Measurements from ENCODE around the gene TDRD9.

TDRD9 gene

DNA sequence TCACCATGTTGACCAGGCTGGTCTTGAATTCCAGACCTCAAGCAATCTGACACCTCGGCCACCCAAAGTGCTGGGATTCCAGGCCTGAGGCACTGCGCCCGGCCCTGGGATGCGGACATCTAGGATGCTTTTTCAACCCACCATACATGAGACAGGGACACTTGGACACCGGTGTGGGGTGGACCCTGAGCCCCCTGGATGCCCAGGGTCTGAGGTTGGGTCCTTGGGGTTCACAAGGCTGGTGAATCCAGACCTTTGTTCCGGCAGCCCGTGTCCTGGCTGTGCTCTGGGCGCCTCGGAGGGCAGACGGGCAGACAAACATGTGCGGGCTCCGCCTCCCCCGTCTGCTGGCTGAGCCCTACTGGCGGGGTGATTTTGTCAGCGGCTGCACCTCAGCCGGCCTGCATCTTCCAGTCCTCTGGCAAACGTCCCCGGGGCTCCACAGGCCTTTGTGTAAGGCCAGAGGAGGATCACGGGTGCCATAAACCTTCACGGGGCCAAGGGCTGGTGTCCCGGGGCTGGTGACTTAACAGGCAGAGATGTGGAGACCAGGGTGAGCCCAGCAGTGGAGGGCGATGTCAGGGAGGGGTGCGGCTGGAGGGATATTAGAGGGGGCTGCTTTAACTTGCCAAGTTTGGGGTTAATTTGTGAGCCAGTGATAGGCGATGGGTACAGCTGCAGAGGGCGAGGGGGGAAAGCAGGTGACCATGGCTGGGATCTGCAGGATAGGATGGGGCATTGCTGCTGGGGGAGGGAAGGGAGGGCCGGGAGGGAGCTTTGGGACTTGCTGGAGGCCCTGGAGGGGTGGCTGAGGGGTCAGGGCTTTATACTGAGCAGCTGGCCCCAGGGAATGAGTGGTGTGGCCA, 163.0 kb downstream of the TDRD9 start:
- DNase-seq (ENCODE audit: low spot score) = no peak

DNA sequence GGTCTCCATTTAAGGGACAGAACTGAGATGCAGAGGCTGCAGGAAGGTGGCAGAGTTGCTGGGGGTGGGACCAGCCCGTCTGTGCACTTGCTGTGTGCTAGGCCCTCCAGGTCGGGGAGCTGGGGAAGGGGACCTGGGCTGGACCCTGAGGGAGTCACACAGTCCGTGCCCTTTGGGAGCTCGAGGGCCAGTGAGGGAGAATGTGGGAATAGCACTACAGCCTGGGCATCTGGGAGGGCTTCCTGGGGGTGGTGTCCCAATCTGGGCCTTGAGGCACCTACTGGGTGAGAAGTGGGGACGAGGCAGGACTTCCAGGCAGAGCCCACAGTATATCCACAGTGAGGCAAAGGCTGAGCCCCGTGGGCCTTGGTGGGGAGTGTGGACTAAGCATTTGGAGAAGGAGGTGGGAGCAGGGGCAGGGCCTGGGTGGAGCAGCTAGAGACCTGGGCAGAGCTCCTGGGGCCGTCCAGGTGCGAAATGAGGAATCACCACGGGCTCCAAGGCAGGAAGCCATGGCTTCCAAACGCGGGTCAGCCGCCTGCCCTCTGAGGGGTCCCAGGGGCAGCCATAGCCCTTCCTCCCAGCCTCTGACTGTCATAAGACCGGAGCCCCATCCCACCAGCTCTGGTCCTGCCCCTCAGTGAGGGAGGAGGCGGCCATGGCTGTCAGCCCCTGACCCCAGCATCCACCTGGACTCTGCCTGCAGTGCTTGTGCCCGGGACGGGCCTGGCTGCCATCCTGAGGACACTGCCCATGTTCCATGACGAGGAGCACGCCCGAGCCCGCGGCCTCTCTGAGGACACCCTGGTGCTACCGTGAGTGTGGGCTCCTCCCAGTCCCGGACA, 163.9 kb downstream of the TDRD9 start:
- no peak for DNase-seq (ENCODE audit: low spot score)

DNA sequence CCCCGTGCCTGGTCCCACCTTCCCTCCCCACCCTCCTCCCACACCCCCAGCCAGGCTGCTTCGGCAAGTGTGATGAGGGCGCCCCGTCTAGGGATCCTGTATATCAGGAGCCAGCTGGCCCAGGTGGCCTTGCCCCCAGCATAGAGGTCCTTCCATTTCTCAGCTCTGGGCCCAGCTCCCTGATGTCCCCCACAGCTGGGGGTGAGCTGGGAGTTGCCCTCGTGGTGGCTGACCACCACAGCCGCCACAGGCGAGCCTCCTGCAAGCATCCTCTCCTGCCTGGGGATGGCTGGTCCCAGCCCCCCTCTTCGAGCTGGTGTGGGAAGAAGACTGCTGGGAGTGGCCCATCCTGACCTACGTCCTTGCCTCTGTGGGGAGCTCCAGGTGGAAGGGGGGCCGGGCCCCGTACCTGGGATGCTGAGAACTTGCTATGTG, 164.7 kb downstream of the TDRD9 start:
- DNase-seq (ENCODE audit: low spot score) = no peak

DNA sequence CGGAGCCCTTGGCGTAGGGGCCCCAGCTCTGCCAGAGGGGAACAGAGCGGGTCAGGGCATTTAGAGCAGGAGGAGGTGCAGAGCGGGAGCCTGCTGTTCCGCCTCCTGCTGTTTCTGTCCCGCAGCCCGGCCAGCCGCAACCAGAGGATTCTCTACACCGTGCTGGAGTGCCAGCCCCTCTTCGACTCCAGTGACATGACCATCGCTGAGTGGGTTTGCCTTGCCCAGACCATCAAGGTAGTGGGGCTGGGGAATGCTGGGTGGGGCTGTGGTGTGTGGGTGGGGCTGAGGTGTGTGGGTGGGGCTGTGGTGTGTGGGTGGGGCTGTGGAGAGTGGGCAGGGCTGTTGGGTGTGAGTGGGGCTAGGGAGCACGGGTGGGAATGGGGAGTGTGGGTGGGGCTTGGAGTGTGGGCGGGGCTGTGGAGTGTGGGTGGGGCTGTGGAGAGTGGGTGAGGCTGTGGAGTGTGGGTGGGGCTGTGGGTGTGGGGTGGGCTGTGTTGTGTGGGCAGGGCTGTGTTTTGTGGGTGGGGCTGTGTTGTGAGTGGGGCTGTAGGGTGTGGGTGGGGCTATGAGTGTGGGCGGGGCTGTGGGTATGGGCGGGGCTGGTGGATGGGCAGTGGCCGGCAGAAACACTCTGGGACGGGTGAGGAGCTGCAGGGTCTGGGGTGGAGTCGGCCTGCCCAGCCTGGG, 165.3 kb downstream of the TDRD9 start:
- DNase-seq (ENCODE audit: low spot score) = no peak

DNA sequence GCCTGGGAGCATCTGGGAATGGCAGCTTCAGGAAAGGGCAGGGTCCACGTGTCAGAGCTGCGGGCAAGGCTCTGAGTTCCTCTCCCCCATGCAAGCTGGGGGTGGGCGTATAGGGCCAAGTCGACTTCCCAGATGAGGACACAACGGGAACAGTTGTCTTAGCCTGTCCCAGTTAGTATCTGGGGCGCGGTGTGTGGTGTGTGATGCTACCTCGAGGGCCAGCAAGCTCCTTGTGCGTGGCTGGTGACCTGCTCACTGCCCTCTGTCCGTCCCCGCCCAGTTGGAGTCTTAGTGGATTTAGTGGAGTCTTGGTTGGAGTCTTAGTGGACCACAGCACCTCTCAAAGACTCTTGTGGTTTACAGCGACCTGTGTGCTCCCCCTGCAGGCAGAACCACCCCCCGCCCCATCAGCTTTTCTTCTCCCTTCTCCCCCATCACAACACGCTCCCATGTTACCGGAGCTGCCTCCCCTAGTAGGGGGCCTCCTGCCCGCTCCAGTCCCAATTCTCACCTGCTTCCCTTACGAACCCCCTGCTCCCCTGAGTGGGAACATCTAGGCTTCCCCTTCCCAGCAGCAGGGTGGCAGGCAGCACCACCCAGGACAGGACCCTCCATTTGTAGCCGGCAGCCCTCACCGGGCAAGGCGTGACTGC, 165.9 kb downstream of the TDRD9 start:
- DNase-seq (ENCODE audit: low spot score) = no peak

DNA sequence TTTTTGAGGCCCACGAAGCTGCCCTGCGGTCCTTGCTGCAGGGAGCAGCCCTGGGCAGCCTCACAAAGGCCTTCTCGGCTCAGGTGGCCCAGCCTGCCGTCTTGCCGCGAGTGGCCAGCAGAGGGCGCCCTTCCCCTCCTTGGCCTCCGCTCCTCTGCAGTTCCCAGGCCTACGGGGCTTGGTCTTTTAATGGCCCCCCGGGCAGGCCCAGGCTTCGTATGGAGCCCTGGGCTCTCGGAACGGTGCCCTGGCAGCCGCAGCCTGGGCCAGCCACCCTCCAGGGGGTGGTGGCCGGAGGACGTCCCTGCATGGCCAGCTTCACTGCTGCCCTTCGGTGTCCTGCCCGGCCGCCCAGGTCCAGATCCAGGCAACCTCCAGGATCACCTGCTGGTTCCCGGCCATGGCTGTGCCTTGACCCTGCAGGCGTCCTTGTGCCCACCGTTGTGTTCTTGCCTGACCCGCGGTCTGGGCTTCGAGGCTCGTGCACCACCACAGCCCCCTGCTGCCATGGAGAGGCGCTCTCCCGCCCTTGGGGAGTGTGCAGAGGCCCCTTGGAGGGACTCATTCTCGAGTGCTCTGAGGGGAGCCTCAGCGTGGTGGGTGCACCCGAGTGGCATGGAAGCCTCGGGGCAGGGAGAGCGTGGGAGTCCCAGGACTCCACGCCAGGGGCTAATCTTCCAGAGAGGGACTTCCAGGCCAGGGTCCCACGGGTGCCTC, 166.6 kb downstream of the TDRD9 start:
- peak; percentile 45 for DNase-seq (ENCODE audit: low spot score)

GRCh38 chr14:104095426-104096310, 167.4 kb downstream of the TDRD9 start:
- no peak for DNase-seq (ENCODE audit: low spot score)

DNA sequence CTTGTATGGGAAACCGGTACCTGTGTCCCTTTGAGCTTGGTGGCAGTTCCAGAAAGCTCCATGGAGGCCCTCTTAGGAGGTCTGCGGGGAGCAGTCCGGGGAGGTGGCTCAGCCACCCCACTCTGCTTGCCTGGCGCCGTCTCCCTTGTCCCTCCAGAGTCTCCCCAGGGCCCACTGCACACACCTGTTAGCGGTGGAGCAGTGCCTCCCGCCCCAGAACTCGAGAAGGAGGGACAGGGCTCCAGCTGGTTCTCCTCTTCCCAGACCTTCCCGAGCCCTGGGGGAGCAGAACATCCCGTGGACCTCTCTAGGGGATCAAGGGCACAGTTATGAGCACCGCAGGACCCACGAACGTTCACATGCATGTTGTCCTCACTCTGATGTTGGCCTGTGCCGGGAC, 168.1 kb downstream of the TDRD9 start:
- no peak for DNase-seq (ENCODE audit: low spot score)

GRCh38 chr14:104096751-104097700, 168.8 kb downstream of the TDRD9 start:
- DNase-seq (ENCODE audit: low spot score) = no peak

GRCh38 chr14:104098272-104099095, 170.2 kb downstream of the TDRD9 start:
- no peak for DNase-seq (ENCODE audit: low spot score)

- no peak for DNase-seq (ENCODE audit: low spot score)
These were observed 171.1 kb downstream of the TDRD9 start for GRCh38 chr14:104099096-104100041.

DNA sequence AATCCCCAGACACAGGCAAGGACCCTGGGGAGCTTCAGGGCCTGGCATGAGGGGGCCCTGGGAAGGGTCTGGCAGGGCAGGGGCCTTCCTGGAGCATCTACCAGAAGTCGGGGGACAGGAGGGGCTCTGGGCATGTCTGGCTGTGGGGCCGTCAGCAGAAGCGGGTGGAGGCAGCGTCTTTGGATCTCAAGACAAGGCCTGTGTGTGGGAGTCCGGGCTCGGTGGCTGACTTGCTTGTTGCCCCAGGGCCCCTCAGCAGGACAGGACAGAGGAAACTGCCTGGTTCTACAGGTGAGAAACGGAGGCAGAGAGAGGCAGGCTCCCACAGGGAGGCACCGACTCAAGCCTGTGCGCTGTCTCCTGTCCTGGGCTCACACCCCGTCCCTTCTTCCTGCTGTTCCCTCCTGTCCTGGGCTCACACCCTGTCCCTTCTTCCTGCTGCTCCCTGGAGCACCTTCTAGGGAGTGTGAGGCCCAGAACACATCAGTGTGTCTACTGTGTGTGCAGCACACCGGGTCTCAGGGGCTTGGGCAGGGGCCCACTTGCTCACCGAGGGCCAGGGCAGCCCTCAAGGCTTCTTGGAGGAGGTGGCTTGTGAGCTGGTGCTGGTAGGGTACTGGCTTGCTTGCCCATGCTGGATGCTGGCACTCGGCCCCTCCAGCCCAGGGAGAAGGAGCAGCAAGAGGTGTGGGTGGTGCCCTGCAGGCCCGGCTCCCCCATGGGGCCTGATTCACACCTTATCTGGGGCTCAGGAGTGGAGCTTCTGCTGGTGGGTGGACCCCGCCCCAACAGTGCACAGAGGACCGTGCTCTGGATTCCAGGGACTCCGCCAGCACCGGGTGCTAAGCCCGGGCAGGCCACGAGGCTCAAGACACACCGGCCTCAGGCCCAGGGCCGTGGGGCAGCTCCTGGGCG, 172.2 kb downstream of the TDRD9 start:
- DNase-seq (ENCODE audit: low spot score) = no peak

GRCh38 chr14:104101086-104101621, 172.9 kb downstream of the TDRD9 start:
- DNase-seq (ENCODE audit: low spot score) = no peak

DNA sequence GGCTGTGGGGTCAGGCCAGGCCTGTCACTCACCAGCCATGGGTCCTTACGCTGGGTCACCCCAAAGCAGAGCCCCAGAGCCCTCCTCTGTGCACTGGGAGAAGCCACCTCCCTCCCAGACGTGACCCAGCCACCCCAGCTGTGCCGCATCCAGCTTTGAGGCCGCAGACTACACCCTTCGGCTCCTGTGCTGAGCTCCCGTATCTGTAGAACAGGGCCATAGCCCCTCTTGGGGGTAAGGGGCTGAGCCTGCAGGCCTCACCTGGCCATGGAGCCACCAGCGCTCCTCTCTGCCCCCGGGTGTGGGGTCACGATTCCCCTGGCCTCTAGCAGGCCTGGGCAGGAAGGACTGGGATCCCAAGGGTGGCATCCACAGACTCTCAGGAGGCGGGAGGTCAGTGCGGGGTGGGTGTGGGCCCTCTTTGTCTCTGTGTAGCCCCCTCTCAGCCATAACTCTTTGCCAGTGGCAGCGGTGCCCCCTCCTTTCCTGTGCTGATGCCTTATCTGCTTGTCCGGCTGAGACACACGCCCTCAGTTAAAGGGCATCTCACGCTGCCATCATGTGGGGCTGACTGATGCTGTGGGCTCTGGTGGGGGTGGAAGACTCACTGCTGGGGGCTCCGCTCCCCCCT, 173.5 kb downstream of the TDRD9 start:
- no peak for DNase-seq (ENCODE audit: low spot score)

Data from LoVo (cell line).